Left hindlimb (tissue), 1 donor: Measurements from ENCODE around the gene IL17B.
A peak's percentile ranks its signal among the peaks of the same experiment; 100 is the strongest.

ENCODE experiments used
- DNase-seq: peaks from one replicate; pipeline ENCODE4 v3.0.0-alpha.2; 2018

Gene IL17B

GRCh38 chr5:149414405-149415065 is 35.4 kb upstream of the IL17B start:
- no peak for DNase-seq

DNA sequence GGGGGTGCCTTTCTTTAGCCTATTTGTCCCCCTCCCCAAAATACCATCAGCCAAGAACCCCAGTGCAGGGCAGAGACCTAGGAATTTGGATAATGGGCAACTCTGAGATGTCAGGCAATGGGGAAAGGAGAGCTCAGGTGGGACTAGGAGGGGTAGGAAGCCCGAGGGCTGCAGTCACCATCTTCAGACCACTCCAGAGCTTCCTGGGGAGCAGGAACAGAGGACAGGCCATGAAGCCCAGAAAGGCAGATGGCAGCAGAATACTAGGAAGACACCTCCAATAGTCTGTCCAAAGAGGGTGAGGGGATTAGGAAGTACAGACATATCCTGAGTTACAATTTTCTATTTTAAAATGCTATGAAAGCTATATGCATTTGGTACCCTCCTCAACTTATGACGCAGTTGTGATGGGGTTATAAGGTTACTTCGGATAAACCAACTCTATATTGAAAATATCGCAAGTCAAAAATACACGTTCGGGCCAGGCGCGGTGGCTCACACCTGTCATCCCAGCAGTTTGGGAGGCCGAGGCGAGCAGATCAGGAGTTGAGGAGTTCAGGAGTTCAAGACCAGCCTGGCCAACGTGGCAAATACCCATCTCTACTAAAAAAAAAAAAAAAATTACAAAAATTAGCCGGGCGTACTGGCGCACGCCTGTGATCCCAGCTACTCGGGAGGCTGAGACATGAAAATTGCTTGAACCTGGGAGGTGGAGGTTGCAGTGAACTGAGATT is 34.6 kb upstream of the IL17B start:
- DNase-seq = no peak

DNA sequence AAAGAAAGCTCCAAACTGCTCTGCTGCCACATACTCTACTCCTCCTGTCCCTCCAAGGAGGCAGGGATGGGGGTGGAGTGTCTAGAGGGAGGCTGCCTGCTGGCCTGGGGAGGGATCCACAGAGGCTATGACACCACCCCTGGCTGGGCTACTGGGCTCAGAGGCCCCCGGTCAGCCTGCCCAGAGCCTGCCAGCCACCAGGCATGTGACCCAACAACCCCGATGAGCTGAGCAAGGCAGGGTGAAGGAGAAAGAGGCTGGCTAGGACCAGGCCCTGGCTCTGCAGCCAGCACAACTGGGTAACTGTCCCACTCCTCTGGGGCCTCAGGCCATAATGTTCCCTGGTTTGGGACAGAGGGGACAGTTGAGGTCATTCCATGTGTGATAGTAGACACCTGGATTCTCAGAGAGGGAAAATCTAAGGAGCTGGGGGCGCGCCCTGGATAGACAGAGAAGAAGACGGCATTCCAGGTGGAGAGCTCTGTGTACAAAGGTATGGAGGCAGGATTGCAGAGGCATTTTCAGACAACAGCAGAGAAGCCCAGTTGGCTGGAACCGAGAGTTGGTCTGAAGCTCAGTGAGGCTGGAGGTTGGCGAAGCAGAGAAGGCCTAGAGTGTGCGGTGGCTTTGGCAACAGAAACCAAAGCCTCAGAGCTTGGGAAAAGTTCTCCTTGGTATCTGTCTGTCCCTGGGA is 33.8 kb upstream of the IL17B start:
- no peak for DNase-seq

DNA sequence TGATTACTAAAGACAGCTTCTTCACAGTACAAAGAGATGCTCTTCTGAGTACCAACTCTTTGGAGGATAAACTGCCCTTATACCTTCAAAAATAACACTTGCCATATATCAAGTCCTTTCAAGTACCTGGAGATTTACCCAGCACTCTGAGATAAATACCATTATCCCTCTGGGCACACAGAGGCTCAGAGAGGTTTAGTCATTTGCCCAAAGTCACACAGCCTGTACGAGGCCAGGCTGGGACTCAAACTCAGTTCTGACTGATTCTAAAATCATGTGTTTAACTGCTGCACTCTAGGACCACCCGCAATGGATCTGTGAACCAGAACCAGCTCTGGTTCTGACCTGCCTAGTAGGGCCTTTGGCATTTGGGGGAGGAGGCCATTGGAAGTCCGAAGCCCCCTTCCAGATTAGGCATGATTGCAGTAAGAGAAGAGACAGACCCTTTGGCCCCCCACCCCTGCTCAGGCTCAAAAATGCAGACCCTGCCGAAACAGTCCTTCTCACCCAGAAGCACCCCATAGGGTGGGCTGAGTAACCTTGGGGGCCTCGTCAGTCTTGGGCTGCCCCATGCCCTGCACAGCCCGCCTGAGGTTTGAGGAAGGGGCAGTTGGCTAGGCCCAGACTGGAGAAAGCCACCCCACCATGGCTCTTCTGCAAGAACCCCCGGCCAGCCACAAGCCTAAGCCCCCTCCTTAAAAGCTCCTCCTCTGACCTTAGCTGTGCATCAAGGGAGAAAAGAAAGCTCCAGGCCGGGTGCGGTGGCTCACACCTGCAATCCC is 32.8 kb upstream of the IL17B start:
- DNase-seq = no peak

DNA sequence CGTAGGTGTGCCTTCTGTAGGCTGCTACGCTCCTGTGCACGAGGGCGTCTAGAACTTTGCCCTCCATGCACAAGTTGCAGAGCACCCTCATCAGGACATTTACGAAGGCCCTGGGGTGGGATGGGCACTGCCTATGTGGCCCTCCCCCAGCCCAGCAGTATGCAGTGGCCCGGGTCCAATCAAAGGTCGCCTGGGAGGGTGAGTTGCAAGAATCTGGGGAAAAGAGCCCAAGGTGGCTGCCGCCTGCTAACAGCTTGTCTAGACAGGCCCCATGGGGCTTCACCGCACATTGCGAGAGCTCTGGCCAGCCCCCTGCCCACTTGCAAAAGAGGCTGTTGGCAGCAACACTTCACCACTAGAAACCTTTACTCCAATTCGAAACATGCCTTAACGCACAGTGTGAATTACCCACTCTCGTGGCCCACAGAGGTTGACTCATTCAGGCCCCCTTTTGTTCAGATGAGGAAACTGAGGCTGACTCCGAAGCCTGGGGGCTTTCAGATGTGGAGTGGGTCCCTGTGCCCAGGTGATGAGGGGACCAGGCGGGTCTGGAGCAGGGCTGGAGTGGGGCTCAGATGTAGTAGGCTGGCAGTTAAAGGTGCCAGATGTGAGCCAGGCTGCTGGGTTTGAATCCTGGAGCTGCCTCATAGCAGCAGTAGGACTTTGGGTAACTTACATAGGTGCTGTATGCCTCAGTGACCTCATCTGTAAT is 31.8 kb upstream of the IL17B start:
- no peak for DNase-seq

GRCh38 chr5:149410071-149410470 is 31.0 kb upstream of the IL17B start:
- no peak for DNase-seq

- no peak for DNase-seq
Observed at GRCh38 chr5:149409268-149409948, 30.3 kb upstream of the IL17B start.

- DNase-seq = no peak
Observed at GRCh38 chr5:149408252-149409099, 29.4 kb upstream of the IL17B start.

DNA sequence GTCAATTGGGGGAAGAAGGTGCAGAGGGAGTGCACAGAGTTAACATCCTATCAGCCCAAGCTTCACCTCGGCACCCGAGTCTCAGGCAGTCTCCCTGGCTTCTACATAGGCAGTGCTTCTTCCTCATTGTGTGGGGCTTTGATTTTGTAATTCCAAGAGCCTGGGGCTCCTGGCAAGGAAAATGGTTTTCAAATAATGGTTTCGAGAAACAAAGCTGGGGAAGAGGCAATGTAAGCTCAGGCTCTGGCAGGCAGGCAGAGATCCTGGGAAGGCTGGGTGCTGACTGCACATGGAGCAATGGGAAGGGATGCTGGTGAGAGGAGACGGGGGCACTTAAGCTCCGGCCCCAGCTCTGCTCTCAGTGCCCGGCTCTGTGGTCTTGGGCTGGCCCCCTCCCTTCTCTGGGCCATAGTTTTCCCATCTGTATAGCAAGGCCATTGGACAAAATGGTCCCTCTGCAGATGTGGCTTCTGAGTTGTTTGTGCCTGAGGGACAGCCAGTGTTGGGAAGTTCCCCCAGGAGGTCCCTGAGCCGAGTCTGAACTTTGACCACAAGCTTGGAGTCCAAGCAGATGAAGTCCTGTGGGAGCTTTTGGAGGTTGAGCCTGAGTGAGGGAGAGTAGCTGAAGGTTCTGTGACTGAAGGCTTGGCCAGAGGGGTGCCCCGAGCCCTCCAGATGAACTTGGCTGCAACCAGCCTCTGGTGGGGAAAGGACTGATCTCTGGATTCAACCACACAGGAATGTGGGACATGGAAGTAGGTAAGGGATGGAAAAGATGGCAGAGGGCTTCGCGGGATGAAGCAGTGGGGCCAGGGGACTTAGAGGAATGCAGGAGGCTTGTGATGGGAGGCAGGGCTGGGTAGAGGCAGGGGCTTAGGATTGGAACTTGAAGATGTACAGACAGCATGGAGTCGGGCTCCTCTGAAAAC is 28.5 kb upstream of the IL17B start:
- DNase-seq = no peak

GRCh38 chr5:149406979-149407306 is 27.9 kb upstream of the IL17B start:
- DNase-seq = no peak

DNA sequence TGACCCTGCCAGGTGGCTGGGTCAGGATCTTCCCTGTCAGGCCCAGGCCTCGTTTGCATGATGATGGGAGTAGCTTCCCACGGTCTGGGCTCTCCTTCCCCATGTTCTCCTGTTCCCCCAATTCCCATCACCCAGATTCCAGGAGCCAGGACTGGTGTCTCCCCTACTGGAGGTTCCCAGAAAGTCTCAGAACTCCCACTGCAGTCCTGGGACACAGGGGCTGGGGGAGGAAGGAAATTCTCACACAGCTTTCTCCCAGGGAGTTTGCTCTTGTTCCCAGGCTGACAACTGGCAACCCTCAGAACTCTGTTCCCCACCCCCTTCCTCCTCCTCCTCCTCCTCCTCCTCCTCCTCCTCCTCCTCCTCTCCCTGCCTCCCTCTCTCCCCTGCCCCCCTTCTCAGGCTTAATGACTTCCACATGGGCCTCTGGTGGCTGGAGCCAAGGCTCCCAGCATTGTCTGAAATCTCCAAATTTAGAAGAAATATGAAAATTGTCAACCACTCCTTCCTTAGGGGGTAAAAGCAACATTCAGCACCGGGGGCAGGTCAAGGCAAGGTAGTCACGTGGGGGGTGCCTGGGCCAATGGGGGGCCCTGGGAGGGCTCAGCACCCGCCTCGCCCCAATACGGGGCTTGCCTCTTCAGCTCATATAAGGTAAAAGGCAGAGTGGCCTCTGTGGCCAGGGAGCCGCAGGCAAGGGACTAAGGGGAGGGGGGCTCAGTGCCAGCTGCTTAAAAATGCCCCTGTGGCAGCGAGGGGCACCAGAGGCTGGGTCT is 27.3 kb upstream of the IL17B start:
- peak; percentile 87 for DNase-seq

DNA sequence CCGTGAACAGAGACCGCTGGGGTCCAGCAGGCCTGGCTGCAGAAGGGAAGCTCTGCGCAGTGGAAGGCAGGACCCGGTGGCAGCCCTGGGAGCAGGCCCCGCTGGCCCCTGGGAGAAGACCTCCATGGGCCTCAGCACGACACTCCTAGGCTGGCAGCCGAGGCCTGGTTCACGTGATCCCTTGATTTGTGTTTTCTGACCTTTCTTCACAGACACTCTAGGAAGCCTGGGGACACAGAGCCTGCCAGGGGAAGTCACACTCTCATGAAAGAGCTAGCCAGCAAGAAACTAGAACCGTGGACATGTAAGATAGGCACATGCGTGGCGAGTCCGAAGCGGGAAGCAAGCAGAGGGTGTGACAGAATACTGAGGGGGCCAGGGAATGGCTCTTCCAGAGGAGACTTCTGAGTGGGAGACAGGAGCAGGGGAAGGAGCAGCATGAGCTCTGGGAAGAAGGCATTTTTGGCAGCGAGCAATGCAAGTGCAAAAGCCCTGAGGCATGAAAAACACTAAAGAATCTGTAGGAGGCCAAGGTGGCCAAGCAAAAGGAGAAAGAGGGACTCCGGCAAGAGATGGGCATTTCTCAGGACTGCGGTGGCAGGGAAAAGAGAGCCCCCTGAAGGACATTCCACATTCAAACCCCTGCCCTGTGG is 26.6 kb upstream of the IL17B start:
- DNase-seq = no peak

DNA sequence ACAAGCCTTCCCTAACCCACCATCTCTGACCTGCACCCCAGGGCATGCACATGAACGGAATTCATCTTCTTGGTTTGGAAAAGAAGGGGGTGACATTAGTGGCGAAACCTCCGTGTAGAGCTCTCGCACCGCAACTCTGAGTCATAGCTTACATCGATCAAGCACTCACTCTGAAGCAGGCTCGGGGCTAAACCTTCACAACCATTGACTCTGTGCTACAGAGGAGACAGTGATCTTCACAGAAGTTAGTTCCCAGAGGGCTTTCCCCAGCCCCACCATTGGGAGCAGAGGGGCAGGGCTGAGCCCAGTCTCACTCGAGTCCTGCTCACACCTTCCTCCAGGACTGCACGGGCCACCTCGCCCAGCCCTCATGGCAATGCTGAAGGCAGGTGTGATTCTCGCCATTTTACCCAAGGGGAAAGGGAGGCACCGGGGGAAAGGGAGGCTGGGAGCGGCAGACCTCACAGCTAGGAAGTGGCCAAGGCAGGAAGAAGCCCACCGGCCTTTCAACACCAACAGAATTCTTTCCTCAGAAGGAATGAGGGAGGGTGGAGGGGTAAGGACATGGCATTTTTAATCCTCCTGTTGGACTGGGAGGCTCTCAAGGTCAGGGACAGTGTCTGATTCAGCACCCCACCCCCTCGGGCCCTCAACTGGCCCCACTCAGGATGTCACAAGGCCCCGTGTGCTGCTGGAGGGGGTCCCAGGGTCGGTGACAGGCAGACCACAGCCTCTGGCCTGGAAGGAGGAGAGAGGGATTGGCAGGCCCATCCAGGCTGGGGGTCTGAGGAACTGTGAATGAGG is 25.9 kb upstream of the IL17B start:
- no peak for DNase-seq

GRCh38 chr5:149403923-149404745 is 25.0 kb upstream of the IL17B start:
- no peak for DNase-seq

GRCh38 chr5:149402291-149402690 is 23.2 kb upstream of the IL17B start:
- no peak for DNase-seq

DNA sequence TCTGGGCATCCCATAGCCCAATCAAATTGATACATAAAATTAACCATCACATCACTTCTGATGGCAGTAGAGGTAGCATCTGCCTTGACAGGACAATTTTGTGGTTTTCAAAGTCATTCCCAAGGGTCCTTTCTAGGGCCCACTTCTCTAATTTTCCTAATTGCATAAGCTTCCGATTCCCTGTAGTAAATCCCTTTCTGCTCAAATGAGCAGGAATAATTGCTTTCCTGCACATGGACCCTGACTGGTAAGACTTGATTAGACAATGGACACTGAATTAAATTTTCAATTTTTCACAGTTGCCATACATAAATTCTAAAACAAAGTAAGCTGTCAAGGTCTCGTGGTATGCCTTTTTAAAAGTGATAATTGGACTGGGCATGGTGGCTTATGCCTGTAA is 22.0 kb upstream of the IL17B start:
- DNase-seq = no peak

GRCh38 chr5:149400304-149400703 is 21.2 kb upstream of the IL17B start:
- no peak for DNase-seq
